Activated B cell treated with CpG ODN at 0.5 μM for 24 hours (primary cell): Measurements from ENCODE around the gene ALKBH5. TPM values are rescaled to one million over a fixed set of nuclear protein-coding genes. Genes with fewer than 3 reads are reported as not detected.

Experiments
- ATAC-seq: fragments of 200-7000 bp; cut with Tn5 transposase; one replicate; pipeline ENCODE4 v1.10.0; 2021; ENCODE audit warnings: low read depth, mild to moderate bottlenecking, moderate library complexity
- CTCF ChIA-PET: fragments of 350-600 bp; sonication (Branson Sonifier 250); formaldehyde crosslinking; loops from one replicate; lab custom pipeline; 2021; ENCODE audit warnings: antibody characterized with exemption; lab: Charles Lee
- POLR2A ChIA-PET: fragments of 350-600 bp; sonication (Branson Sonifier 250); formaldehyde crosslinking; loops from one replicate; lab custom pipeline; 2021; ENCODE audit warnings: antibody characterized with exemption; lab: Charles Lee
- DNase-seq: peaks from one replicate; pipeline ENCODE4 v3.0.0; 2022
- H3K27ac Mint-ChIP-seq: one replicate; pipeline ENCODE4 v1.8.0; 2020; ENCODE audit warnings: mixed read lengths
- H3K27me3 Mint-ChIP-seq: one replicate; pipeline ENCODE4 v1.8.0; 2021; ENCODE audit warnings: mixed read lengths
- H3K36me3 Mint-ChIP-seq: one replicate; pipeline ENCODE4 v1.8.0; 2021; ENCODE audit warnings: low read depth, mixed read lengths
- H3K4me1 Mint-ChIP-seq: one replicate; pipeline ENCODE4 v1.8.0; 2021; ENCODE audit warnings: mixed read lengths
- H3K4me3 Mint-ChIP-seq: one replicate; pipeline ENCODE4 v1.8.0; 2020; ENCODE audit warnings: mild to moderate bottlenecking, mixed read lengths
- H3K9me3 Mint-ChIP-seq: one replicate; pipeline ENCODE4 v1.8.0; 2020; ENCODE audit warnings: mixed read lengths
- intact Hi-C: fragments of 100-400 bp; cut with micrococcal nuclease; formaldehyde crosslinking; loops from one replicate; pipeline ENCODE4 v1.15.1; 2024
- total RNA-seq: library from RNA; stranded (reverse); gene quantifications from 2 replicates; pipeline ENCODE4 v1.2.3, GENCODE V29; 2022
- TF ChIP-seq, protein P1 (sequence below): fragments of 200-600 bp; IDR thresholded peaks from one replicate; pipeline ENCODE4 v1.8.0; 2022; ENCODE audit warnings: antibody characterized with exemption, mild to moderate bottlenecking

ALKBH5 gene
- total RNA-seq, 1 donor from 2014 or later: 74.6 TPM

- CTCF ChIA-PET: no interaction called here
- Mint-ChIP-seq H3K36me3 (peaks cover 4% of the 10 kb centered on the region), H3K9me3 (no peaks in the 10 kb centered on the region), H3K27me3 (no peaks in the 10 kb centered on the region), H3K27ac (peak overlapping the region; percentile 12), H3K4me3 (peak overlapping the region; percentile 38), H3K4me1 (peaks cover 9% of the 10 kb centered on the region)
- POLR2A ChIA-PET: interaction anchor here (0.6 kb wide), 1 partner anchor 11 kb away, joined by 3 read pairs; no protein-coding TSS in a partner anchor
- ATAC-seq: no peak
- intact Hi-C loops: loop anchor here (1.0 to 5.0 kb wide), 4 partner anchors 36 to 558 kb away; partner anchors contain the start of genes ALKBH5, MIEF2, SMCR8 and TVP23B
- TF ChIP-seq, protein P1, sequence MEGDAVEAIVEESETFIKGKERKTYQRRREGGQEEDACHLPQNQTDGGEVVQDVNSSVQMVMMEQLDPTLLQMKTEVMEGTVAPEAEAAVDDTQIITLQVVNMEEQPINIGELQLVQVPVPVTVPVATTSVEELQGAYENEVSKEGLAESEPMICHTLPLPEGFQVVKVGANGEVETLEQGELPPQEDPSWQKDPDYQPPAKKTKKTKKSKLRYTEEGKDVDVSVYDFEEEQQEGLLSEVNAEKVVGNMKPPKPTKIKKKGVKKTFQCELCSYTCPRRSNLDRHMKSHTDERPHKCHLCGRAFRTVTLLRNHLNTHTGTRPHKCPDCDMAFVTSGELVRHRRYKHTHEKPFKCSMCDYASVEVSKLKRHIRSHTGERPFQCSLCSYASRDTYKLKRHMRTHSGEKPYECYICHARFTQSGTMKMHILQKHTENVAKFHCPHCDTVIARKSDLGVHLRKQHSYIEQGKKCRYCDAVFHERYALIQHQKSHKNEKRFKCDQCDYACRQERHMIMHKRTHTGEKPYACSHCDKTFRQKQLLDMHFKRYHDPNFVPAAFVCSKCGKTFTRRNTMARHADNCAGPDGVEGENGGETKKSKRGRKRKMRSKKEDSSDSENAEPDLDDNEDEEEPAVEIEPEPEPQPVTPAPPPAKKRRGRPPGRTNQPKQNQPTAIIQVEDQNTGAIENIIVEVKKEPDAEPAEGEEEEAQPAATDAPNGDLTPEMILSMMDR: no peak
- no peak for DNase-seq
Measured at GRCh38 chr17:18224387-18225120, 40.9 kb downstream of the ALKBH5 start.

DNA sequence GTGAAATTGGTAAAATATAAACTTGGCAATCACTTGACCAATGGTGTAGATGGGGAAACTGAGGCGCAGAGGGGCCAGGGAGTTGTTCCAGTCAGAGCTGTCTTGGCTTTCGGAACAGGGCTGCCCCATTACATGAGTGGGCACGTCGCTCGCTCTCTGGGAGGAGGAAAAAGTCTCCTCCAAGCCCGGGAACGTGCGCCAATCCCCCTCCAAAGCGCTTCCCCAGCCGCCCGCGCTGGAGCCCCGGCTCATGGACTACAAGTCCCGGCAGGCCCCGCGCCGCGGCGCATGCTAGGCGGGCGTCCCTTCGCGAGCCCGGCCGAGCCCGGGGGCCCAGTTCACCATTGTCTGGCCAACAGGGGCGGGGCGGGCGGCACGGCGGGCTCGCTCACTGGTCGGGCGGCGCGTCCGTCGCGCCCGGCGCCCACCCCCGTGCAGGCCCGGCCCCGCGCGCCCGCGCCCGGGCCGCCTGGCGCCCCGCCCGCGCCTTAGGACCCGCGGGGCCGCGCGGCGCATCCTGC lies 41.6 kb downstream of the ALKBH5 start, which contains the start of gene LLGL1:
Gene LLGL1 (plus strand): TSS at position 515 of the 521 bp plus-strand sequence. CDS start 48 bp downstream, outside the sequence.
- peak; percentile 98 for ATAC-seq
- H3K27me3 Mint-ChIP-seq: no peaks in the 10 kb centered on the region
- H3K4me3 Mint-ChIP-seq: peak within 1 kb of the TSS; percentile 94
- peak within 1 kb of the TSS; percentile 86 for H3K27ac Mint-ChIP-seq
- CTCF ChIA-PET: no interaction called here
- POLR2A ChIA-PET: interaction anchor here (0.6 to 1.0 kb wide), 2 partner anchors 12 to 42 kb away, joined by 3 read pairs; partner anchors contain the start of gene ALKBH5
- DNase-seq: peak; percentile 95
- TF ChIP-seq, protein P1: no peak
- peaks cover 9% of the 10 kb centered on the region for H3K4me1 Mint-ChIP-seq
- H3K9me3 Mint-ChIP-seq: no peaks in the 10 kb centered on the region
- intact Hi-C loops: loop anchor here (1.0 to 5.0 kb wide), 4 partner anchors 35 to 557 kb away; partner anchors contain the start of genes ALKBH5, MIEF2, SMCR8 and TVP23B
- peaks cover 4% of the 10 kb centered on the region for H3K36me3 Mint-ChIP-seq

DNA sequence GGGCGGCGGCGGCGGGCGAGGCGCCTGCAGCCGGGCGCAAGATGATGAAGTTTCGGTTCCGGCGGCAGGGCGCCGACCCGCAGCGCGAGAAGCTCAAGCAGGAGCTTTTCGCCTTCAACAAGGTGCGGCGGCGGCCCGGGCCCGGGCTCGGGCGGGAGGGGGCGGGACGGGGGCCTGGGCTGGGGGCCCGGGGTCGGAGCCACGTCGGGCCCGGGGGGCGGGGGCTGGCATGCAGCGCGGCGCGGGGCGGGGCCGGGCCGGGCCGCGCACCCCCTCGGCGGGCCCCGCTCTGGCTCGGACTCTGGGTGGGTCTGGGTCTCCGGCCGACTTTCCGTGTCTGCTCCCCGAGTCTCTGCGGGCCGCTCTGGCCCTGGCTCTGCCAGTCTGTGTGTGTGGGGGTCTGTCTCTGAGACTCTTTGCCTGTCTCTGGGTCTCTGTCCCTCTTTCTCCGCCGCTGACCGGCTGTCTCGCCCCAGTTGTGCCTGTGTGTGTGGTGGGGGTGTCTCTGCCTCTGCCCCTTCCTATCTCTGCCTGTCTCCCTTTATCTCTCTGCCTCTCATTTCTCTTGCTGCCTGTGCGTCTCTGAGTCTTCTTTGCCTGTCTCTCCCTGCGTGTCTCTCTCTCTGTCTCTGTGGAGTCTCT lies 42.1 kb downstream of the ALKBH5 start:
- TF ChIP-seq, protein P1: no peak
- CTCF ChIA-PET: no interaction called here
- H3K9me3 Mint-ChIP-seq: no peaks in the 10 kb centered on the region
- peaks cover 9% of the 10 kb centered on the region for H3K4me1 Mint-ChIP-seq
- no peak for DNase-seq
- ATAC-seq: no peak
- no peaks in the 10 kb centered on the region for H3K27me3 Mint-ChIP-seq
- peak overlapping the region; percentile 86 for H3K27ac Mint-ChIP-seq
- POLR2A ChIA-PET: interaction anchor here (0.5 to 1.0 kb wide), 3 partner anchors 42 to 986 kb away, joined by 3 to 7 read pairs (median 4); partner anchors contain the start of gene ALKBH5
- H3K36me3 Mint-ChIP-seq: peaks cover 4% of the 10 kb centered on the region
- peak overlapping the region; percentile 94 for H3K4me3 Mint-ChIP-seq
- intact Hi-C loops: loop anchor here (1.0 to 5.0 kb wide), 4 partner anchors 35 to 557 kb away; partner anchors contain the start of genes ALKBH5, MIEF2, SMCR8 and TVP23B

DNA sequence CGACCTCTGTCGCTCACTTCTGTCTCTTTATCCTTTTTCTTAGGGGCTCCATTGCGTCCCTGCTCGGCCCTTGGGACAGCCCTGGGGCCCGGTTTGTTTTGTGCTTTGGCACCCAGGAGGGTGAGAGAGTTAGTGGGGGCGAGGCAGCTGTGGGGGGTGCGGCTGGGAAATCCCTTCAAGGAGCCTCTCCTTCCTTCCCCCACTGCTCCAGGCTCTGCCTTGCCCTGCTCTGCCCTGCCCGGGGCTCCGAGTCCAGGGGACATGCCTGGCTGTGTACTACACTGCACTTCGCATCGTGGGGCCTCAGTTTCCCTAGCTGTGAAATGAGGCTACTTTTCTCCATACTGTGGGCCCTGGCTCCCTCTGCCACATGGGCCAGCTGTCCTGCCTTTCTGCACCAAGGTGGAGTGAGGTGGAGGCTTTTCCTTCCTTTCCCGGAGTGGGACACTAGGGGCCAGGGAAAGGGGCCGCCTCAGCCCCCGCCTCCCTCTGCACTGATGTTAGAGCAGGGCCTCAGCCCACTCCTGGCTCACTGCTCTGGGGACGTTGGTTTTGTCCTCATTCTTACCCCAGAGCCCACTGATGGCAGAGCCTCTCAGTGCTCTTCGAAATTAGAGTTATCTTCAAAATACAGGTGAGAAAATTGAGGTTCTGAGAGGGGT lies 42.8 kb downstream of the ALKBH5 start:
- DNase-seq (no peak), ATAC-seq (no peak)
- Mint-ChIP-seq H3K27me3 (no peaks in the 10 kb centered on the region), H3K4me1 (peaks cover 9% of the 10 kb centered on the region), H3K4me3 (peak overlapping the region; percentile 94), H3K36me3 (peaks cover 4% of the 10 kb centered on the region), H3K27ac (peak overlapping the region; percentile 86), H3K9me3 (no peaks in the 10 kb centered on the region)
- ChIA-PET POLR2A (interaction anchor here (0.6 kb wide), 1 partner anchor 986 kb away, joined by 7 read pairs; no protein-coding TSS in a partner anchor), CTCF (no interaction called here)
- TF ChIP-seq, protein P1: no peak
- intact Hi-C loops: loop anchor here (5.0 kb wide), 1 partner anchor 556 kb away; the partner anchor contains the start of gene TVP23B
